Left ventricle myocardium inferior (tissue), 1 donor: ENCODE results near the gene RBM7. TPM values are rescaled to one million over a fixed set of nuclear protein-coding genes. Genes with fewer than 3 reads are reported as not detected.

Experiments
- DNase-seq: peaks from one replicate; pipeline ENCODE4 v3.0.0-alpha.2; 2020
- H3K27ac ChIP-seq: fragments of 200-600 bp; replicated peaks from 2 replicates; pipeline ENCODE4 v1.8.0; 2021
- H3K27me3 ChIP-seq: fragments of 200-600 bp; 2 replicates; pipeline ENCODE4 v1.8.0; 2021; ENCODE audit warnings: low read depth
- H3K36me3 ChIP-seq: fragments of 200-600 bp; 2 replicates; pipeline ENCODE4 v1.8.0; 2021
- H3K4me1 ChIP-seq: fragments of 200-600 bp; 2 replicates; pipeline ENCODE4 v1.8.0; 2021
- H3K4me3 ChIP-seq: fragments of 200-600 bp; 2 replicates; pipeline ENCODE4 v1.8.0; 2021; ENCODE audit warnings: mild to moderate bottlenecking, moderate library complexity
- H3K9me3 ChIP-seq: fragments of 200-600 bp; replicated peaks from 2 replicates; pipeline ENCODE4 v1.8.0; 2021
- CTCF ChIP-seq: fragments of 200-600 bp; IDR thresholded peaks from 2 replicates; pipeline ENCODE4 v1.8.0; 2021; ENCODE audit warnings: antibody characterized with exemption, mild to moderate bottlenecking, borderline replicate concordance
- intact Hi-C: fragments of 100-400 bp; cut with micrococcal nuclease; formaldehyde crosslinking; loops from one replicate; pipeline ENCODE4 v1.11.0; 2022
- total RNA-seq: library from RNA; stranded (reverse); fragmentation: NEBNext Ultra II Directional; extraction: Animal tissue kit (Norgen Biotek cat#: 25700); gene quantifications from one replicate; pipeline ENCODE4 v1.2.1, GENCODE V29; 2021
- donor health status: DM: no; HTN: yes; CAD: no; lungs with severe emphysema.

Gene RBM7
- total RNA-seq, 1 donor from 2014 or later: 20.9 TPM

- intact Hi-C loops: no loop called here
Observed at GRCh38 chr11:114440971-114441763, 40.7 kb downstream of the RBM7 start.

GRCh38 chr11:114441921-114442320 is 41.5 kb downstream of the RBM7 start:
- no peak for TF ChIP-seq CTCF
- no peak overlapping the region for H3K4me3 ChIP-seq
- H3K27me3 ChIP-seq: no peaks in the 10 kb centered on the region
- intact Hi-C loops: no loop called here
- peak overlapping the region; percentile 91 for H3K27ac ChIP-seq
- peaks cover 66% of the 10 kb centered on the region for H3K4me1 ChIP-seq
- no peaks in the 10 kb centered on the region for H3K9me3 ChIP-seq
- peaks cover 22% of the 10 kb centered on the region for H3K36me3 ChIP-seq
- no peak for DNase-seq

More at GRCh38 chr11:114440971-114441763, 40.7 kb downstream of the RBM7 start:
- Histone ChIP-seq H3K36me3 (peaks cover 16% of the 10 kb centered on the region), H3K4me3 (peak overlapping the region; percentile 90), H3K9me3 (no peaks in the 10 kb centered on the region), H3K27me3 (no peaks in the 10 kb centered on the region), H3K27ac (peak overlapping the region; percentile 91), H3K4me1 (peaks cover 66% of the 10 kb centered on the region)
- no peak for TF ChIP-seq CTCF
- DNase-seq: no peak

DNA sequence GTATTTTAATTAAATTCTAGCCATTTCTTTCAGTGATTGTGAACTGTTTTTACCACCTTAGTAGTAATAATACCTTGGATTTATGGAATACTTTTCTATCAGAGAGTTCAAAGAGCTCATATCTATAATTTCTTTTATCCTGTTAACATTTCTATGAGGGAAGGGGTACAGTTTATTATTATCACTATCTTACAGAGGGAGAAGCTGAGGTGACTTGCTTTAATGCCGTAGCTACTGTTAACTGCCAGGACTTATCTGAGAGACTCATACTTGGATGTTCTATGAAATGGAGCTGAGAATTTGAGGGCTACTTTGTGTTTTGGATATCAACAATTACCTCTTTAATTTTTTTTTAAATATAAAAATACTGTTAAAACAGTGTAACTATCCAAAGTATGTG is 42.1 kb downstream of the RBM7 start:
- peaks cover 71% of the 10 kb centered on the region for H3K4me1 ChIP-seq

GRCh38 chr11:114447444-114447843 is 47.0 kb downstream of the RBM7 start:
- Histone ChIP-seq H3K36me3 (peaks cover 54% of the 10 kb centered on the region), H3K27ac (peak overlapping the region; percentile 7), H3K4me1 (peaks cover 60% of the 10 kb centered on the region), H3K9me3 (no peaks in the 10 kb centered on the region), H3K27me3 (no peaks in the 10 kb centered on the region), H3K4me3 (no peak overlapping the region)
- TF ChIP-seq CTCF: no peak
- no peak for DNase-seq
- intact Hi-C loops: no loop called here

More for the DNA sequence above, 42.1 kb downstream of the RBM7 start:
- Histone ChIP-seq H3K4me3 (no peak overlapping the region), H3K36me3 (peaks cover 22% of the 10 kb centered on the region), H3K9me3 (no peaks in the 10 kb centered on the region), H3K27me3 (no peaks in the 10 kb centered on the region), H3K27ac (no peak overlapping the region)
- intact Hi-C loops: no loop called here
- DNase-seq: no peak
- TF ChIP-seq CTCF: no peak

- DNase-seq: no peak
Observed at GRCh38 chr11:114447892-114448291, 47.4 kb downstream of the RBM7 start.

More at GRCh38 chr11:114447892-114448291, 47.4 kb downstream of the RBM7 start:
- TF ChIP-seq CTCF: no peak
- peaks cover 58% of the 10 kb centered on the region for H3K36me3 ChIP-seq
- peaks cover 56% of the 10 kb centered on the region for H3K4me1 ChIP-seq
- peak overlapping the region; percentile 7 for H3K27ac ChIP-seq
- intact Hi-C loops: no loop called here
- no peaks in the 10 kb centered on the region for H3K9me3 ChIP-seq
- H3K4me3 ChIP-seq: no peak overlapping the region
- H3K27me3 ChIP-seq: no peaks in the 10 kb centered on the region
